ENCODE data around the gene TEK.

TEK gene

GRCh38 chr9:27125030-27125429 is 16.0 kb downstream of the TEK start:
- DNase-seq: no peak

DNA sequence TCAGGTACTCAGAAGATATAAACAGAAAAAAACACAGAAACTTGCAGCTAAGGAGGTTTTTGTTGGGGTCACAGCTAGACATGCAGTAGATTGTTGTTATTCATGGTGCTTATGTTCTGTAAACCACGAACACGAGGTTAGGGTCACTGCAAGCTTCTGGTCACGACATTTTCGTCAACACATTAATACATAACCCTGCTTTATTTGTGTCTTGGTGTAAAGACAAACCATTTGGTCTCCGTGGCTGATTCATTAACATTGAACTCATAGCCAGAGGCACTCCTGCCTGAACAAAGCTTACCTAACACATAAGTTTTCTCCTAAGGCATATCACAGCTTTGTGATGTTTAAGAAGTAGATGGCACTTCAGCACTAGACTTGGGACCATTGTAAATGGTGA is 16.9 kb downstream of the TEK start:
- no peak for DNase-seq

- DNase-seq: no peak
Observed at GRCh38 chr9:27126670-27127069, 17.6 kb downstream of the TEK start.

- DNase-seq: no peak
Observed at GRCh38 chr9:27129221-27129620, 20.2 kb downstream of the TEK start.

DNA sequence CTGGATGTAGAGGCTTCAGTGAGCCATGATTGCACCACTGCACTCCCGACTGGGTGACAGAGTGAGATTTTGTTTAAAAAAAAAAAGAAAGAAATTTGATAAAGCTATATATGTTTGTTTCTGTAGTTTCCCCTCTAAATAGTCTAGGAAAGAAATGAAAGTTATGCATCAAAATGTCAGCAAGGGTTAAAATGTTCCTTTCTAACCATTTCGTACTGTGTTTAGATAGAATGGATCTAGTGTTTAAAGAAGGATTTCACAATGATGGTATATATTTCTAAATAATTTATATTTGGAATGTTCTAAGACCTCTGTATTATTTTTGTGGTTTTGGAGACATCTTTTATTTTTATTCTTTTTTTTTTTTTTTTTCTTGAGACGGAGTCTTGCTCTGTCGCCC is 22.7 kb downstream of the TEK start:
- DNase-seq: no peak

GRCh38 chr9:27133817-27134216 is 24.8 kb downstream of the TEK start:
- DNase-seq: no peak

DNA sequence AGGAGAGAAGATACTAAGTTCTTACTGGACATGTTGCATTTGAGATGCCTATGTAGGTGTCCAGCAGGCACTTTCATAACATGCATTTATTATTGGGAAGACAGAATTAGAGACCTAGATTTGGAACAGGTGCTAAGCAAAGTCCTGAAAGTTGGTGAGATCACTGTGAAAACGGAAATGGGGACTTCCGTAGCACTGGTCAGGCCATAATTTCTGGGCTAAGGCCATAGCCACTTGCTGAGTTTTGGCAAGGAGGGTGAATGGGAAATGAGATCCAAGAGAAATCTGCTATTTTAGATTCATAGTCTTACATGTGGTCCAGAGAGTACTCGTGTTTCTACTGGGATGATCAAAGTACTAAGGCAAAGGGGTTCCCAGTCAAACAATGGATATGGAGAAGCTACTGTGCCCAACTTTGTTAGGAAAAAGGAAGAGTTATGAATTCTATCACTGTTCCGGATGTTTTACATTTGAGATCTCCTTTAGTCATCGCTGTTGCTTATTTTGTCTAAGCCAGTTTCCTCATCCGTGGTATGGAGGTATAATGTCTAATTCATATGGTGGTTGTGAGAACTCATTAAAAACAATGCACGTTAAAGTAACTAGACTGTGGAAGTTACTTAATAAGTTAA is 33.4 kb downstream of the TEK start:
- no peak for DNase-seq

GRCh38 chr9:27145143-27145542 is 36.1 kb downstream of the TEK start:
- no peak for DNase-seq

GRCh38 chr9:27149651-27150050 is 40.6 kb downstream of the TEK start:
- no peak for DNase-seq

GRCh38 chr9:27150746-27151406 is 41.9 kb downstream of the TEK start:
- no peak for DNase-seq

- DNase-seq: no peak
Observed at GRCh38 chr9:27151693-27152404, 42.8 kb downstream of the TEK start.

DNA sequence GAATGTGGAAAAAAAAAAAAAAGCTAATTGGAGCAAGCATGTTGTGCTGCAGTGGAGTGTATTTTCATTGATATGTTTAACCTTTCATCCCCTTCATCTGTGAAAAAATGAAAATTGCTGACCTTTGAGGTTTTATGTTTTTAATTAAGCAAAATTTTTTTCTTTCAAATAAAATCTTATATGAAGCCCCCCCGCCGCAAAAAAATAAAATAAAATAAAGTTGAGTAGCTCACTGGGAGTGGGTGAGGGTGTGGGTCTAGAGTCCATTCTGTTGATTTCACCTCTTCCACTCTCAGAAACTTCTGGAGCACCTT is 43.3 kb downstream of the TEK start:
- DNase-seq: no peak

DNA sequence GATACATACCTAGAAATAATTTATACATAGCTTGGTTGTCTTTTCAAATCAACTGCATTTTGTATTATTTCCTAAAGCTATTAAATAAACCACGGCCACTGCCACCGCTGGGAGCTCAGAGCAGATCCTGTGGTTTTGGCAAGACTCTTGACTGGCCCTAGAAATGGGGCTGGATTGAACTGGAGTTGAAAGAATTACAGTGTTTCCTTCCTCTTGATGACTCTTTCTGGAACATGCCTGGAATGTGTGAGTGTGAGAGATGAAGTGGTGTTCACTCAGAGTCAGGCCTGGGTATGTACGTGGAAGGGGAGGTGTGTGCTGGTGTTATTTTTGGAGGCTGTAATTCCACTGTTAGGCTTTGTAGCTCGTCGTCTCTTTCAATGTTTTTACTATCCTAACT is 45.9 kb downstream of the TEK start:
- DNase-seq: no peak

DNA sequence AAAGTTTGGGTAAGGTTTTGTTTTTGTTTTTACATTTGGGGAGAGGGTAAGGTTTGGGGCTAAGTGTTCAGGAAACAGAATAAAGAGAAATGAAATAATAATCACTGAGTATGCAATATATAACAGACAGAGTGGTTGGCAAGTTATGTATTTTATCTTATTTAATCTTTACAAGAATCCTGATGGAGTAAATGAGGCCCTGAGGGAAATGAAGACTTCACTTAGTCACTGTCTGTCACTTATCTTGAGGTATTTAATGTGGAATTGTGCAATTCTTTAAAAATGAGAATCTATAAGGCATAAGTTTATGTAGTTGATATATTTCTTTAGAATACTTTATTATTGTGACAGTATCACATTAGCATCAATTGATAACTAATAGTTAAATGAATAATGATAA is 48.1 kb downstream of the TEK start:
- no peak for DNase-seq

- DNase-seq: no peak
Observed at GRCh38 chr9:27157736-27158135, 48.7 kb downstream of the TEK start.

- no peak for DNase-seq
Observed at GRCh38 chr9:27160636-27161035, 51.6 kb downstream of the TEK start.

DNA sequence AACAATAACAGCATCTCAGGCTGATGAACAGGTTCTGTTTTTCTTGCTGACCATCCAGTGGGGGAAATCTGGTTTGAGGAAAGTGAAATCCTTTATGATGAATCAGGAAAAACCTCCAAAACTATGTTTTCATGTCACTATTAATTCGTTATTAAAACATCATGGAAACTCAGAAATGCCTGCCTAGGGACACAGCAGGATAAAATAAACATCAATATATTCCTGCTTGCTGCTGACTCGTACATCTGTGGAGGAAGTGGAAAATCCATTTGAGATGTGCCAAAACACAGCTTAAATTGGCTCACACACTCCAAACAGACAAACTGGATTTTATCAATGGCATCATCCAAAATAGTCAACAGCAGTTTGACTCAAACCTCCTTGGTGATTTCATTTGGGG is 53.0 kb downstream of the TEK start:
- no peak for DNase-seq

GRCh38 chr9:27165068-27165467 is 56.0 kb downstream of the TEK start:
- no peak for DNase-seq

GRCh38 chr9:27165670-27166069 is 56.6 kb downstream of the TEK start:
- DNase-seq: no peak

DNA sequence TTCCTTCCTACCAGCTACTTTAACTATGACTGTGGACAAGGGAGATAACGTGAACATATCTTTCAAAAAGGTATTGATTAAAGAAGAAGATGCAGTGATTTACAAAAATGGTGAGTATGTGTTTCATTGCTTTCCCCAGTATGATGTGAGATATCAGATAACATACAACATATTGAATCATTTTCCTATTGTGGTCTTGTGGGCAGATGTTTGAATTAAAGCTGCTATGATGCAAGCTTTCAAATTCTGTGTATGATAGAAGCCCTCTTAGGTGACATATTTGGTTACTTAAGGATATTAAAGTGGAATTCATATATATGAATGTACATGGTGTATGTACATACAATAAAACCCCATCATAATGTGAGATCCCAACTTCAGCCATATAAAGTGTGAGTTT is 59.5 kb downstream of the TEK start:
- DNase-seq: no peak

GRCh38 chr9:27168951-27169350 is 59.9 kb downstream of the TEK start:
- DNase-seq: no peak

DNA sequence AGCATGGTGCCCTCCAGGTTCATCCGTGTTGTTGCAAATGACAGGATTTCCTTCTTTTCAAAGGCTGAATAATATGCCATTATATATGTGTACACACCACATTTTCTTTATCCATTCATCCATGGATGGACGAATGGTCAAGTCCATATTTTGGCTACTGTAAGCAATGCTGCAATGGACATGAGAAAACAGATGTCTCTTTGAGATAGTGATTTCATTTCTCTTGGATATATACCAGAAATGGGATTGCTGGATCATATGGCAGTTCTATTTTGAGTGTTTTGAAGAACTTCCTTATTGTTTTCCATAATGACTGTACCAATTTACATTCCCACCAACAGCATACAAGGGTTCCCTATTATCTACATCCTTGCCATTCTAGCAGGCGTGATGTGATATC is 67.9 kb downstream of the TEK start:
- DNase-seq: no peak

- no peak for DNase-seq
Observed at GRCh38 chr9:27179245-27179865, 70.3 kb downstream of the TEK start.

DNA sequence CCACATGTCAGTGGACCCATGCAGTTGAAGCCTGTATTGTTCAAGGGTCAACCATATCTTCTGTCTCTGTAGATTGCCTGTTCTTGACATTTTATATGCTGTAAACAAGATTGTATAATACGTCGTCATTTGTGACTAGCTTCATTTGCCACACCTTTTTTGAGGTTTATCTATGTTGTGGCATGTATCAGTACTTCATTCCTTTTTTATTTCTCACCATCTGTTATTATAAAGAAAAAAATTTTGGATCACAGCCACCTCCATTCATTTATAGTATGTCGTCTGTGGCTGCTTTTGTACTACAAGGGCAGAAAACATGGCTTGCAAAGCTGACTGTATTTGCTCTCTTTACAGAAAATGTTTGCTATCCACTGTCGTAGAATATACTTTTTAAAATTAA is 72.4 kb downstream of the TEK start:
- DNase-seq: no peak
